ENCODE data around the gene ZFYVE28.

- no peak for TF ChIP-seq SP1 (IDR thresholded peaks at IDR 0.05)
- TF ChIP-seq HDGF (IDR thresholded peaks at IDR 0.05; ENCODE audit: borderline replicate concordance): no peak
- TF ChIP-seq BHLHE40 (IDR thresholded peaks at IDR 0.05; ENCODE audit: borderline replicate concordance): no peak
- no peak for TF ChIP-seq TARDBP (IDR thresholded peaks at IDR 0.05)
- TF ChIP-seq FOXM1 (IDR thresholded peaks at IDR 0.05; ENCODE audit: borderline replicate concordance): no peak
- TF ChIP-seq SUZ12 (IDR thresholded peaks at IDR 0.05): no peak
- no peak for TF ChIP-seq LEF1 (IDR thresholded peaks at IDR 0.05; ENCODE audit: borderline replicate concordance)
- no peak for TF ChIP-seq ARNT (IDR thresholded peaks at IDR 0.05)
- no peak for TF ChIP-seq ZNF384 (IDR thresholded peaks at IDR 0.05)
- TF ChIP-seq NFRKB (IDR thresholded peaks at IDR 0.05): no peak
- no peak for TF ChIP-seq ELF4 (IDR thresholded peaks at IDR 0.05)
- no peak for TF ChIP-seq FOXA1 (IDR thresholded peaks at IDR 0.05)
- TF ChIP-seq FOXK2 (IDR thresholded peaks at IDR 0.05): no peak
- no peak for TF ChIP-seq PKNOX1 (IDR thresholded peaks at IDR 0.05)
Measured at GRCh38 chr4:2301806-2302205, 116.6 kb downstream of the ZFYVE28 start.

Data from HEK293T (cell line).